Measurements from ENCODE around the gene DOK7.

DOK7 gene

DNA sequence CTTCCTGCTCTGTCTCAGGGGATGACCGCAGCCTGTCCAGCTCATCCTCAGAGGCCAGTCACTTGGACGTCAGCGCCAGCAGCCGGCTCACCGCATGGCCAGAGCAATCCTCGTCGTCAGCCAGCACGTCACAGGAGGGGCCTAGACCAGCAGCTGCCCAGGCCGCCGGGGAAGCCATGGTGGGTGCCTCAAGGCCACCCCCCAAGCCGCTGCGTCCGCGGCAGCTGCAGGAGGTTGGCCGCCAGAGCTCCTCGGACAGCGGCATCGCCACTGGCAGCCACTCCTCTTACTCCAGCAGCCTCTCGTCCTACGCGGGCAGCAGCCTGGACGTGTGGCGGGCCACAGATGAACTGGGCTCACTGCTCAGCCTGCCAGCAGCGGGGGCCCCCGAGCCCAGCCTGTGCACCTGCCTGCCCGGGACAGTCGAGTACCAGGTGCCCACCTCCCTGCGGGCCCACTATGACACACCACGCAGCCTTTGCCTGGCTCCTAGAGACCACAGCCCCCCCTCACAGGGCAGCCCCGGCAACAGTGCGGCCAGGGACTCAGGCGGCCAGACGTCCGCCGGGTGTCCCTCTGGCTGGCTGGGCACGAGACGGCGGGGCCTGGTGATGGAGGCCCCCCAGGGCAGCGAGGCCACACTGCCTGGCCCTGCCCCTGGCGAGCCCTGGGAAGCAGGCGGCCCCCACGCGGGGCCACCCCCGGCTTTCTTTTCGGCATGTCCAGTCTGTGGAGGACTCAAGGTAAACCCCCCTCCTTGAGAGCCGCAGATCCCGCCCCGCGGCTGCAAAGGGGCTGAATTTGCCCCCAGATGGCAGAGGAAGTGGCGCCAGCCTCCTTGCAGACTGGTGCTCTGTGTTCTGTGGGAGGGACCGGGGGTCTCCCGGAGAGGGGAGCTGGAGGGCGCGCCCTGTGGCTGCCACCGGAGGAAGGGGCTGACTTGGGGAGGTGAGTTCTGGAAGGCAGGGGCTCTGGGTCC, 29.9 kb downstream of the DOK7 start:
- DNase-seq, result no peak

DNA sequence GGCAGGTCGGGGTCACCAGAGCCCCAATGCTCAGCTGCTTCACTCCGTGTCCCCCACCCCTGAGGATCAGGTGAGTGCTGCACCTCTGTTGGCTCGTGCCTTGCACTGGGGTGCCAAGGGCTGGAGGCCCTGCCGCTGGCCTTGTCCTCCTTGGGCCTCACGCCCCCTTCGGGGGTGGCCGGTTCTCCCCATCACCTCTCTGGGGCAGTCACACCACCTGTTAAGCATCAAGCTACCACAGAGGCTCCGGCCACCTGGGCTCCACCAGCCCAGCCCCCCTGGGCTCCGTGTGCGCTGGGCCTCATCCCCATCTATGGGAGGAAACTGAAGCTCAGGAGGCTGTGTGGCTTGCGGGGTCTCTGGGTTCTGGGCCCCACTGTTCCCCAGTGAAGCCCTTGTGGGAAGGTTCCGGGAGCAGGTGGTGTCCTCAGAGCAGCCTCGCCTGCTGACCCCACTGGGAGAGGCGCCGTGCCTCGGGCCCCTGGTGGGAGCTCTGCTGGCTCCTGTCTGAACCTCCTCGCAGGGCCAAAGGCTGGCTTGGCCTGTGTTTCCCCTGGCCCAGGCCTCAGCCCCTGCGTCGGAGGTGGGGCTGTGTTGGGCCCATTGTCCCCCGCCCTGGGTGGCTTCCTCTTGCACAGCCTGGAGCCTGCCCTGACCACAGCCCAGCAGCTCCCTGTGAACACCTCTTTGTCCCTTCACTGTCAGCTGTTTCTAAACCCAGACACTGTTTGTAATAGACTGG, 30.8 kb downstream of the DOK7 start:
- DNase-seq, result no peak

DNA sequence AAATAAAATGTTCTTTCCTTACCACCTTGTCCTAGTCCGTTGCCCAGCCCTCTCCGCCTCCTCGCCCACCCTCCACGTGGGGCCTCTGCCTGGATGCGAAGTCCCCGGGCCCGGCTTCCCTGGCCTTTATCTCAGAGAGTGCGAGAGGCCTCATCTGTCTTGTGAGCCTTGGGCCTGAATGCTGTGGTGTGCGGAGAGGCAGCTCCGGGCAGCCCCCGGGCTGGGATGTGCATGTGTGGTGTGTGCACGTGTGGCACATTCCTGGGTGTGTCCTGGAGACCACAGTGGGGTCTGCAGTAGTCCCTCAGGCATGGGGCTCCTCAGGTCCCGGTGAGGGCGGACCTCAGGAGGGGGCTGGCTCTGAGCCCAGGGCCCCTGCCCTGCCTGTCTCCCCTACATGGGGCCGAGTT, 31.4 kb downstream of the DOK7 start:
- DNase-seq, result no peak

DNA sequence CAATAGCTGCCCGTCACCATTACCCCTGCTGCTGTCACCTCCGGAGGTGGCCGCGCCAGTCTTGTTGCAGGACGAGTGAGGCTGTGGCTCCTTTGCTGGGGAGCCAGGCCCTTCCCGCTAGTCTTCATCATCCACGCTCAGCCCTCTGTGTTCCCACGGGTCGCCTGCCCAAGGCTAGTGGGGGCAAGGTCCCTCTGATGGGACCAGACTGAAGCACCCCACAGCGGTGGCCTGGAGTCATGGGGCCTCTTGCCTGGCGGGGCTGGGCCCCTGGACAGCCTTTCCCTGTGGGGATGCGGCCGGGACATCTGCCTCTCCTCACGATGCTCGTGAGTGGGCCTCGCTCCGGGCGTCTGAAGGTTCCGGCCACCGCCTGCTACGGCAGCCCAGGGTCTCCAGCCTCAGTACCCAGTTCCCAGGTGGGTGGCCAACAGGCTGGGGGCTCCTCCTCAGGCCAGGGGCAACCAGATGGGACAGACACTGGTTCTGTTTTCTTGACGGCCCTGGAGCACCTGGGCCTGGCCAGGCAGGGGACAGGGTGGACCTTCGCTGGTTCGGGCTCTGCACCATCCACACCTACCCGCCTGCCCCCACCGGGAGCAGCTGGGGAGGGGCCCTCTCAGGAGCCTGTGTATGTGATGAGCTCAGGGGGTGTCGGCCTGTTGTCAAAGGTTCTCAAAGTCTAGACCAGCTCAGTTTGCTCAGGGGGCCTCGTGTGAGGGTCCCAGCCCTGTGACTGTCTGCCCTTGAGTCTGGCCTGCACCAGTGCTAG, 32.3 kb downstream of the DOK7 start:
- DNase-seq, result no peak

DNA sequence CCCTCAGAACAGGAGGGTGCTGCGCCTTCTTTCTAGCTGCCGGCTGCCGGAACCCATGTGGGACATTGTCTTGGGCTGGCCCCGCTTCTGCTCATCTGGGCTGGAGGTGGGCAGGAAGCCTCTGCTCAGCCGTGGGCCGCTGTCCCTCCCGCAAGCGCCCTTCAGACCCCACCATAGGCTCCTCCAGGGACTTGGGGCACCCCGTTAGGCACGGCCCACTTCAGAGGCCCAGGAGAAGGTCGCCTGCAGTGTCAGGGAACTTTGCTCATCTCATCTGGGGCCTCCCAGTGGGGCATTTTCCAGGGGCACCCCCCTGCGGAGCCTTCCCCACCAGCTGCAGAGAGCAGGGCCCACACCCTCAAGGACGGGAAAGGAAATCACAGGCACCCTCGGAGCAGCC, 32.9 kb downstream of the DOK7 start:
- DNase-seq, result no peak

DNA sequence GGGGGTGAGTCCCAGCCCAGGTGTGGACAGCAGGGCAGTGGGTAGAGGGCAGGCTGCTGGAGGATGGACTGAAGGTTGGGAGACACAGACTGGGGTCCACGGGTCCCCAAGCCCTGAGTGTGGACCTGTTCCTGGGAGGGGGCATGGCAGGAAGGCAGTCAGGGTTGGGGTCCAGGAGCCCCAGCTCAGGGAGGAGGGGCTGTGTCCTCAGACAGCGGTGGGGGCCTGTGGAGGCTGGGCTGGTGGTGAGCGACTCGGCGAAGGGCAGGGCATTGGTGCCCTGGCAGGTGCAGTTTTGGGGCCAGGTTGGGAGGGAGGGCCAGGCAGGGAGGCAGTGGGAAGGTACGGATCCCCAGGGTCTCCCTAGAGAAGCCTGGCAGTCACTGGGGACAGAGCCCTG, 34.0 kb downstream of the DOK7 start:
- DNase-seq, result no peak

DNA sequence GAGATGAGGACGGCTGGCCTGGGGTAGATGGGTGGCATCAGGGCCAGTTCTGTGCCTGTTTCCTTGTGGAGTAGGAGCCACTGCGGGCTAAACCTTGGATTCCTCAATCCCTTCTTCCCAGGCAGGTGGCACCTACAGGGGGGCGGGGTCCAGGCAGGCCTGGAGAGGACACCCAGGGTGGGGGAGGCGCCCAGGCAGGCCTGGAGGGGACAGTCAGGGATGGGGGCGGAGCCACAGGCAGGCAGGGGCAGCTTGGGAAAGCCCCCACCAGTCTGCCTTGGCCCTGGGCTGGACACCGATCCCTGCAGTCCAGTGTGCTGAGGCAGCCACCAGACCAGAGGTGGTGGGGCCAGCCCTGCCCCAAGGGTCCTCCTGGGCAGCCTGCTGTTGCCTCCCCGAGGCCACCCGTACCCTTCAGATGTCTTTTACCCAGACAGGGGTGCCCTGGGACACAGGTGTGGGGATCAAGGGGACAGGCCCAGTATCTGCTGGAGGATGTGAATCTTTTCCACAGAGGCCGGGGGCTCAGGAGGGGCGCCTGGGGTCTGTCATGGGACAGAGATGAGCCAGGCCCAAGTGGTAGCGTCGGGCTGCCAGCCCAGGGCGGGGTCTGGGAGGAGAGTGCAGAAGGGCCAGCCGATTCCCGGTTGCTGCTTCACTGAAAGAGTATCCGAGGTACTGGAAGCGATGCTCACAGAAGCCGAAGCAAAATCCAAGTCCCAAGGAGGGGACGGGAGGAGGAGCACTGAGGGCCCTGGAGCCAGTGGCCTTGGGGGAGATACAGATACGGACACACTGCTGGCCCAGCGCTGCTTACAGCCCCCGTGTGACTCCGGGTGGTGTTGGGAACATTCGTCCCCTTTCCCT, 34.6 kb downstream of the DOK7 start:
- DNase-seq, result no peak

DNA sequence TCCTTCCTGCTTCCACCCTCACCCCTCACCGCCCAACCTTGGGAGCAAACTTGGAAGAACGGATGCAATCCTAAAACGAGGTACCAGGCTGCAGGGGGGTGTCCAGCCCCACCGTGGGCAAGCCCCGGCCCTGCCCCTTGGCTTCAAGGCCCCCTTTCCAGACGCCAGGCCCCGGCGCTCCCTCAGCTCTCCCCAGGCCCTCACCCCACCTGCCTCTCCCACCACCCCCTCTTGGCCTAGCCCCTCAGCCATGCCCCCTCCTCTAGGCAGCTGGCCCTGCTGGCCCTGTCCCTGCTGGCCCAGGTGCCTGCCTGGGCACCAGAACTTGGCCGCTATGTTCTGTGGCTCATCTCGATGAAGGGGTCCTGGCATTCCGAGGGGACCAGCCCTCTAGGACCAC, 35.3 kb downstream of the DOK7 start:
- no peak for DNase-seq

DNA sequence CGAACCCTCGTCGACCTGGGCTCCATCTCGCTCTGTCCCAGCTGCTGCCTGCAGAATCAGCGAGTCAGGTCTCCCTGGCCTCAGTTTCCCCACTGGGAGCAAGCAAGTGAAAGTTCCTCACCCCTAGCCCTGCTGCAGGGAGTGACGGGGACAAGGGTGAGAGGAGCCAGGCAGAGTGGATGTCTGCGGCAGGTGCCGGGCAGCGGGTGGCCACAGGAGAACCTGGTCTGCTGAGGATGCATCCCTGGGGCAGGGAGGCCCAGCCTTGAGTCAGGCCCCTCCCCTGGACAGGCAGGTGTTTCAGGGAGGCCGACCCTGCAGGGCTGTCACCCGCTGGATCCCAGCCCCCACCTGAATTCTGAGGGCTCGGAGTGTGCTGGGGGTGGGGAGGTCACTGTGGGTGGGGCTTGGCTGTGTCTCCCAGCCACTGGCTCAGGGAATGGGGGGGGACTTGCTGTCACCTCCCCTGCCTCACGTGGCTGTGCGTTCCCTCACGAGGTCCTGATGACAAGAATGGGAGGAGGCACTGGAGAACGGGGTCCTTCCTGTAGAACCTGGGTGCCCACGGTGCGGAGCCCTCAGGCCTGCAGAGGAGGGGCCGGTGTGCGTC, 35.9 kb downstream of the DOK7 start:
- no peak for DNase-seq

DNA sequence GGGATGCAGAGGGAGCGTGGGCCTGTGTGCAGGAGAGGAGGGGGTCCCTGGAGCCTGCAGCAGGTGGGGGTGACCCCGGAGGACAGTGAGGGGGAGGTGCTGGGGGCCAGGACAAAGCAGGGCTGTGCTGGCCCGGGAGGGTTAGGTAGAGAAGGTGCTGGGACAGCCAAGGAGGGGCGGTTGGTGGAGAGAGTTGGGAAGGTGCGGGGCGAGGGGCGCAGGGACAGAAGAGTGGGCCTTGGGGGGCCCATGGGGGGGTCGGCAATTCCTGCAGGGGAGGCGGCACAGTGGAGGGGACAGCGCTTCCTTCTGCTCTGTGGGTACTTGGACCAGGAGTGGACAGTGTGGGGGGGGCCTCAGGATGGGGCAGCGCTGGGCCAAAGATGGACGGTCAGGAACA, 36.6 kb downstream of the DOK7 start:
- no peak for DNase-seq

DNA sequence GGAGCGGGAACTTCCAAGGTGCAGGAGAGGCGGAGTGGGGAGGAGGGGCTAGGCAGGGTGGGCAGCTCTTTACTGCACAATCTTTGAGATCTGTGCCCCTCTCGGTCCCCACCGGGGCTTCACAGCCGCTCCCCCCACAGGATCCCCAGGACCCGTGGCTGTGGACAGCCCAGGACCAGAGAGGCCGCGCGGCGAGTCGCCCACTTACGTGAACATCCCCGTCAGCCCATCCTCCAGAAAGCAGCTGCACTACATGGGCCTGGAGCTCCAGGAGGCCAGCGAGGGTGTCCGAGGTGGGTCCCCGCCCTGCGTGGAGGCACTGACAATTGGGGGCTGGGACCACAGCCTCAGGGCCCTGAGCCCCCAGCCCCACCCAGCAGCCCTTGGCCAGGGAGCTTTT, 37.0 kb downstream of the DOK7 start:
- DNase-seq, result no peak

DNA sequence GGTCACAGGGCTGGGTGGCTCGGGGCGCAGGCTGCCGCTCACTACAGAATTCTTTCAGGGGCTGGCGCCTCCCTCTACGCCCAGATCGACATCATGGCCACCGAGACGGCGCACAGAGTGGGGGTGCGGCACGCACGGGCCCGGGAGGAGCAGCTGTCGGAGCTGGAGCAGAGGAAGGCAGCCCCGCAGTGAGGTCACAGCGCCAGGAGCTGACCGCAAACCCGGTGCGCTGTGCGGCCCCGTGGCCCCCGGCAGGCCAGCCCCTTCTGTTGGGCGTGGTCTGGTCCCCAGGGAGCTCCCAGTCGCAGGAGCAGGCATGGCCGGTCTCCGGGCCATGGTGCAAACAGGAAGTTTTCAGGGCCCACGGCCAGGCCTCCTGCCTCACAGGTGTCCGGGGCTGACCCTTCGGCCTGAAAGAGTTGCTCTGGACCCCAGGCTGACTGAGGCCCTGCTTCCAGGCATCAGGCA, 37.6 kb downstream of the DOK7 start:
- no peak for DNase-seq

DNA sequence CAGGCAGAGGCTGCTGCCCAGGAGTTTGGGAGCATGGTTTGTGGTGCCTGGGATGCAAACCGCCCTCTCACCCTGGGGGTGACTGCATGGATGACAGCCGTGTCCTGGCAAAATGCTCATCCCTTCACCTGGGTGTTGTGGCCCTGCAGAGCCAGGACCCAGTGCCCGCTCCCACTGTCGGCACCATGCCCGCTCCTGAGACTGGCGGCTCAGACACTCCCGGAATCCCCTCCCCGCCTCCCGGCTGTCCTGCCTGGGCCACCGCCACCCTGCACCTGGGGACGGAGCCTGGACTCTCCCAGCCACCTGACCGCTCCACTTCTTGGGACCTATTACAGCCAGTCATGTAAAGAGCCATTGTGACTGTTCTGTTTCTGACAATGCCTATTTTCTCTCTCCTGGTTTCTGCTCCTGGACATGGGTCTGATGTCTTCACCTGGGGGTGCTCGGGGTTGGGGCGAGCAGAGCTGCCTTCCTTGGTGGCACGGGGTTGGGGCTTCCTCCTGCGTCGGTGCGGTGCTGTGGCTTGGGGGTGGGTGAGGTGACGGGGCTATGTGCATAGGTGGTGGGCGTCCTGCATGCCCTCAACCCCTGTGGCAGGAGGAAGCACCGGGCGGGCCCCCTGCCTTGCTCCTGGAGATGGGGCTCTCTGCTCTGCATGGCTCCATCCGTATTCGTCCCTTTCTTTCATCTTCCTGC, 38.2 kb downstream of the DOK7 start:
- no peak for DNase-seq

DNA sequence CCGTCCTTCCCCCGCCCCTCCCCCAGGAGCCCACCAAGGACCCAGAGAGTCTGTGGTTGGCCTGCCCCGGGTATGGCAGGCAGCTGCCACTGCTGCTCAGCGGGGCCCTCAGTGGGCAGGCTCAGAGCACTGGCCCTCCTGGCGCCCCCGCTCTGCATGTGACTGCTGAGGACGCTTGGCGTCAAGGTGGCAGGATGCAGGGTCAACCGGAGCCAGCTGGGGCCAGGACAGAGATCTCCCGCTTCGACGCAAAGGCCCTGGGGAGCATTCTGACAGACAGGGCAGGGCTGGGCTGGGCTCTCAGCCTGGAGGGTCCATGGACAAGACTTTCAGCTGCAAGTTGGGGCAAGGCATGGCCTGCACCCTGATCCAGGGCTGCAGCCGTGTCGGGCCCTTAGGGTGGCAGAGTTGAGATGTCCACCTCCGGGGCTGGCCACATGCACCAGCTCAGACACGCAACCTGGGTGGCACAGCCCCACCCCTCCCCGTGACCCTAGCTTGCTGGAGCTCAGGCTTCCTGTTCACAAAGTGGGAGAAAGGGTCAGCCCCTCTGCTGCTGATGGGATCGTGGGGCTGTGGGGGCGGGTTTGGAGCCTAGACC, 38.8 kb downstream of the DOK7 start:
- DNase-seq, result no peak

DNA sequence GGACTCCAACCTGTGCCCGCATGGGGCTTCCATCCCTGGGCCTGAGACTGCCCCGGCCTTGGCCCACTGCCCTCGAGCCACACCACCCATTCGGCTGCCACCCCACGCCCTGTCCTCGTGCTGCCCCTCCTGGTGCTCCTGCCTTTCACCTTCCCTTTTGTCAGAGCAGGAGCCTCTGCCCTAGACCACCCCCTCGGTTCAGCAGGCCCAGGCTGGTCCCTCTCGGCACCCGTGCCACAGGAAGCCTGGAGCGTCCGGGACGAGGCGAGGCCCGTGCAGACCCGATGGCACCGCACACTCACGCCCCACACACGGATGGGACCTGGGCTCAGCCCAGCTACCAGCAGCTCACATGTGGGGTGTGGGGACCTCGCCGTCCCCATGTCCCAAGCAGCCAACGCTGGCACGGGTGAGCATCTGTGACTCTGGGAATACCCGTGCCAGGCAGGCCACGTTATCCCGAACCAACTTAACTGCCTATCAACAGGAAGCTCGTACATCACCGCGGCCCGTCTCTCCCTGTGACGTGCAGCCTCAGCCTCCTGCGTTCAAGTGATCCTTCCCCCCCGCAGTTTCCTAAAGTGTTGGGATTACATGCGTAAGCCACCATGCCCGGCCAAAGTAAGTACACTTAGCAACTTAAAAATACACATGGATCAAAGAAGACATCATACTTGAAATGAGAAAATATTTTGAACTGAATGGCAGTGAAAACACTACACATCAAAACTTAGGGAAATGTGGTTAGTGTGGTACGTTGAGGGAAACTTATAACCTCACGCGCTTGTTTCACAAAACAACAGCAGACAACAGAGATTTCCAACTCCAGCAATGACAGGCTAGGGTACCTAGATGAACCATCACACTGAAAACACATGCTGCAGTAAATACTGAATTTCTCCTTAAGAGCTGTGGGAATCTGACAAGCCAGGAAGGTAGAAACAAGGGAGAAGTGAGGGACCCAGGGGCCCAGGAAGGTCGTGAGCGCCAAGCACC, 40.1 kb downstream of the DOK7 start:
- DNase-seq, result no peak

DNA sequence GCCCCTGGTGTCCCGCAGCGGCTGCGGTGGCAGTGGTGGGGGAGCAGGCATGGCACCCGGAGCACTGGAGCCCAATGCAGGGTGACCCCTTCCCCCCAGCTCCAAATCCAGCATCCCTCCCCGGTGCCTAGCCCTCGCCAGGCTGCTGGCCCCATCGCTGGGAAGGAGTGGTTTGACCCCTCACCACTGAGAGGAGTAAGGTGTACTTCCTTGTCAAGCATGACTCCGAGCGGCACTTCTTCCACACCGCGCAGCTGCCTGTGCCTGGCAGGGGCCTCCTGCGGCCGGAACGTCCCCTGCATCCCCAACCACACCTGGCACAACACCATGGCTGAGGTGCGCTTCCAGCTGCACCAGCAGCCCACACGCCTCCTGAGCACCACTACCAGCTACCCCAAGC, 42.1 kb downstream of the DOK7 start:
- DNase-seq, result no peak

DNA sequence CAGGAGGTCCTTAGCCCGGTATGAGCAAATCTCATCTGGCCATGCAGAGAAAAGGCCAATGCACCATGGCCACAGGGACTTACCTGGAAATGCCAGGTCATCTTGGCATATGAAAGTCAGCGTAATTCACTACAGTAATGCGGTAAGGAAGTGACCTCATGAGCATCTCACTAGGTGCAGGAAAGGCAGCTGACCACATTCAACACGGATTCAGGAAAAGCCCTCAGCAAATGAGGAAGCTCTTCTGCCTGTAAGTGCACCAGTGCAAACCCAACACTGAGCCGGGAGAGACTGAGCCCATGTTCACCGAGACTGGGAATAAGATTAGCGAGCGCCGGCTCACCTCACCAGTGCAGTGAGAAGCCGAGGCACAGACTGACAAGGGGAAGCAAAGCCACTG, 45.4 kb downstream of the DOK7 start:
- DNase-seq, result no peak

DNA sequence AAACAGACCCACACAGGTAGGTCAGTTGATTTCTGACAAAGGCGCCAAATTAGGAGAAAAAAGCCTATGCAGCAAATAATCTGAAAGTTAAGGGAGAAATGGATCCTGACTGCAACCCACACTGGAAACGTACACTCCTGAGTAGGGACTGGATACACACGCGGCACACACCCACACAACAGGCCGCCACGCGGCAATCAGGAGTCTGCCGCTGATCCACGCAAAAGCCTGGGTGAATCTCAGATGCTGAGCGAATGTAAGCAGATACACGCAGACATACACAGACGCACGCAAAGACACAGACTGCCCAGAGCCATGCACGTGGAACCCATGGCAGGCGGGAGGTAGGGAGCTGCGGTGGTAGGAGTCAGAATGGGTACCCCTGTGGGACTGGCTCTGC, 47.4 kb downstream of the DOK7 start:
- DNase-seq, result no peak

DNA sequence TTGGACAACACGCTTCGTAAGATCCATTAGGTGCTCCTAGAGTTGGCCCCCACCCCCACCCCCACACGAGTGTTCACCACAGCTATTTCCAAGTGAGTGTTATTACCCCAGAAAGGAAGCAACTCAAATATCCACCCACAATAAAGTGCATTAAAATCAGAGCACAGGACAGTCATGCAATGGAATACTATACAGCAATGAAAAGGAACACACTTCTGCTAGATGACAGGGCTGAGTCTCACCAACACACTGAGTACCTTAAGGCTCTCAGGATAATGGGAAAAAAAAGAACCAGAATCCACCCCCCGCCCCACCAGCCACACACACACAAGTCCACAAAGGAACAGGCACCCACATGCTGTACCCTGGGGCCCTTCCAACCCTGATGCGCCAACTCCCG, 48.1 kb downstream of the DOK7 start:
- no peak for DNase-seq

Measured in cortex of kidney (tissue), 1 donor.